Stimulated activated naive CD8-positive, alpha-beta T cell treated with anti-CD3 and anti-CD28 coated beads, Interleukin-15, amount 100 ng/mL, for 72 hours (primary cell): ENCODE results near the gene CYP4F22.
"Not testable (repeated sequence)": the region's sequence is repeated elsewhere in the genome, so short reads cannot be mapped to it uniquely, and the experiment has no call there.

Experiments used
- ATAC-seq: fragments of 150-1000 bp; cut with Tn5 transposase; 2 replicates; pipeline ENCODE4 v1.10.0; 2021; ENCODE audit warnings: mild to moderate bottlenecking, moderate library complexity
- DNase-seq, 2 donors: peaks; one replicate each; pipeline ENCODE4 v3.0.0; 2021 to 2022
- H3K27ac Mint-ChIP-seq, 2 donors: one replicate each; pipeline ENCODE4 v1.8.0; 2022; ENCODE audit warnings: mild to moderate bottlenecking in 2 of 2, mixed read lengths in 2 of 2, moderate library complexity in 2 of 2
- H3K27me3 Mint-ChIP-seq: one replicate; pipeline ENCODE4 v1.8.0; 2022; ENCODE audit warnings: mixed read lengths
- H3K4me1 Mint-ChIP-seq: one replicate; pipeline ENCODE4 v1.8.0; 2022; ENCODE audit warnings: mild to moderate bottlenecking, mixed read lengths
- H3K4me3 Mint-ChIP-seq, 2 donors: one replicate each; pipeline ENCODE4 v1.8.0; 2022; ENCODE audit warnings: mild to moderate bottlenecking in 2 of 2, mixed read lengths in 2 of 2, moderate library complexity in 1 of 2
- H3K9me3 Mint-ChIP-seq, 2 donors: one replicate each; pipeline ENCODE4 v1.8.0; 2022; ENCODE audit warnings: mixed read lengths in 2 of 2

CYP4F22 gene

GRCh38 chr19:15479391-15480345, 28.7 kb upstream of the CYP4F22 start, which contains the start of gene PGLYRP2:
TSS of gene PGLYRP2 (minus strand) at chr19:15479501. CDS start at chr19:15479371, 130 bp downstream.
- Mint-ChIP-seq H3K27me3 (no peaks in the 10 kb centered on the region), H3K27ac (peak within 1 kb of the TSS; percentile 40 to 91), H3K4me1 (peaks cover 57% of the 10 kb centered on the region), H3K4me3 (no peak within 1 kb of the TSS), H3K9me3 (no peaks in the 10 kb centered on the region)
- no peak for DNase-seq
- peak; percentile 70 for ATAC-seq

DNA sequence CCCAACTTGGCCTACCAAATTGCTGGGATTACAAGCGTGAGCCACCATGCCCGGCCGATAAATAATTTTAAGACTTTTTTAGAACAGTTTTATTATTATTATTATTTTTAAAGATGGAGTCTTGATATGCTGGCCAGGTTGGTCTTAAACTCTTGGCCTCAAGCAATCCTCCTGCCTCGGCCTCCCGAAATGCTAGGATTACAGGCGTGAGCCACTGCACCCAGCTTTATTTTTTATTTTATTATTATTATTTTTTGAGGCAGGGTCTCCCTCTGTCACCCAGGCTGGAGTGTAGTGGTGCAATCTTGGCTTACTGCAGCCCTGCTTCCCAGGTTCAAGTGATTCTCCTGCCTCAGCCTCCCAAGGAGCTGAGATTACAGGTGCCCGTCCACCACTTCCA, 27.3 kb upstream of the CYP4F22 start:
- DNase-seq, H3K27me3 Mint-ChIP-seq, ATAC-seq, H3K27ac Mint-ChIP-seq, H3K9me3 Mint-ChIP-seq, H3K4me3 Mint-ChIP-seq: not testable (repeated sequence)
- peaks cover 54% of the 10 kb centered on the region for H3K4me1 Mint-ChIP-seq

- ATAC-seq, DNase-seq: not testable (repeated sequence)
- peaks cover 24% of the 10 kb centered on the region for H3K4me1 Mint-ChIP-seq
These were observed 22.6 kb upstream of the CYP4F22 start for GRCh38 chr19:15485768-15486167.

GRCh38 chr19:15487038-15487437, 21.3 kb upstream of the CYP4F22 start:
- no peaks in the 10 kb centered on the region for H3K27me3 Mint-ChIP-seq
- H3K9me3 Mint-ChIP-seq = peaks cover 3 to 6% of the 10 kb centered on the region in 2 donors
- ATAC-seq (no peak), DNase-seq (no peak)
- H3K27ac Mint-ChIP-seq = no peak overlapping the region
- no peak overlapping the region for H3K4me3 Mint-ChIP-seq
- H3K4me1 Mint-ChIP-seq = peaks cover 24% of the 10 kb centered on the region

More at GRCh38 chr19:15485768-15486167, 22.6 kb upstream of the CYP4F22 start:
- H3K4me3 Mint-ChIP-seq, H3K27me3 Mint-ChIP-seq, H3K27ac Mint-ChIP-seq, H3K9me3 Mint-ChIP-seq: not testable (repeated sequence)

- Mint-ChIP-seq H3K9me3 (peaks cover 3 to 6% of the 10 kb centered on the region in 2 donors), H3K4me1 (peaks cover 10% of the 10 kb centered on the region), H3K27ac (no peak overlapping the region), H3K27me3 (no peaks in the 10 kb centered on the region), H3K4me3 (no peak overlapping the region)
- ATAC-seq (no peak), DNase-seq (no peak)
These were observed 19.7 kb upstream of the CYP4F22 start for GRCh38 chr19:15488489-15489226.

DNA sequence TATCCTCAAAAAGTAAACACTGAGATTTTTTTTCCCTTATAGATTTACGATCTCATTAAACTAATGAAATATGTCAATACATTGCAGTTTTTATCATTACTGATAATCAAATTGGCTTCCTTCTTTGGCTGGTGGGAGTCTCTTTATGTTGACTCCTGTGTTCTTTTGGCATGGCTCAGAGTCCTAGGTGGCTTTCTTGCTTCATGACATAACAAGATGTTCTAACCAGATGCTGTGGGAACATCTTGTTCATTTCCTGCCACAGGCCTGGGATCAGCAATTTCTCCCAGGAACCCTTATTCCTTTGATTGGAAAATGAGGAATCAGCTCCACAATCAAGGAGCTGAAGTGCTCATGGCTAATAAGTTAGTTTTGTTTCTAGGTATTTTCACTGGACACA, 13.2 kb upstream of the CYP4F22 start:
- DNase-seq (no peak), ATAC-seq (no peak)
- H3K4me3 Mint-ChIP-seq = no peak overlapping the region
- H3K9me3 Mint-ChIP-seq = no peaks in the 10 kb centered on the region
- peaks cover 13% of the 10 kb centered on the region for H3K4me1 Mint-ChIP-seq
- no peaks in the 10 kb centered on the region for H3K27me3 Mint-ChIP-seq
- H3K27ac Mint-ChIP-seq = no peak overlapping the region

DNA sequence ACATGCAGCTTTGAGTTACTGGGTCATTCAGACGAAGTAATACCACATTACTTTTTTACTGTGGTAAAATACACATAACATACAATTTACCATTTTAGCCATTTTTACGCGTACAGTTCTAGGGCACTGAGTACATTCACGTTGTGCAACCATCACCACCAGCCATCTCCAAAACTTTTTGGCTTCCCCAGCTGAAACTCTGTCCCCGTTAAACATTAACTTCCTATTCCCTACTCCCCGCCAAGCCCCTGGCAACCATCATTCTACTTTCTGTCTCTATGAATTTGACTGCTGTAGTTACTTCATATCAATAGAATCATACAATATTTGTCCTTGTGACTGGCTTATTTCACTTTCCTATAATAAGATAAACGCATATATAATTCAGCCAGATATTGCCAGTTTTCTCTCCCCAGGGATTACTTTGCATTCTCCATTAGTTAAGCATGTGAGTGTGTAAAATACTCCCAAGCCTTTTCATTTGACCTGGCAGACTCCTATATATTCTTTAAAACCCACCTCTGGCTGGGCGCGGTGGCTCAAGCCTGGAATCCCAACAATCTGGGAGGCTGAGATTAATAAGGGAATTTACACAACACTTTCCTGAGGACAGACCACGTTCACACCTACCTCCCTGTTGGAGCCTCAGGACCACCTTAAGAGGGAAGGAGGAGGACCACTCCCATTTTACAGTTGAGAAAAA, 10.0 kb upstream of the CYP4F22 start:
- DNase-seq = no peak
- ATAC-seq = no peak
- no peaks in the 10 kb centered on the region for H3K9me3 Mint-ChIP-seq
- H3K27ac Mint-ChIP-seq = no peak overlapping the region
- no peaks in the 10 kb centered on the region for H3K27me3 Mint-ChIP-seq
- no peak overlapping the region for H3K4me3 Mint-ChIP-seq
- H3K4me1 Mint-ChIP-seq = peaks cover 13% of the 10 kb centered on the region

GRCh38 chr19:15498910-15499309, 9.4 kb upstream of the CYP4F22 start:
- Mint-ChIP-seq H3K27me3 (no peaks in the 10 kb centered on the region), H3K27ac (peak overlapping the region in 1 of 2 donors; percentile 1)
- ATAC-seq = peak; percentile 37

GRCh38 chr19:15501596-15501995, 6.7 kb upstream of the CYP4F22 start:
- Mint-ChIP-seq H3K9me3 (no peaks in the 10 kb centered on the region), H3K27ac (no peak overlapping the region), H3K4me1 (peaks cover 16% of the 10 kb centered on the region), H3K27me3 (no peaks in the 10 kb centered on the region), H3K4me3 (no peak overlapping the region)
- DNase-seq (no peak), ATAC-seq (no peak)

More at GRCh38 chr19:15498910-15499309, 9.4 kb upstream of the CYP4F22 start:
- Mint-ChIP-seq H3K9me3 (no peaks in the 10 kb centered on the region), H3K4me1 (peaks cover 13% of the 10 kb centered on the region), H3K4me3 (no peak overlapping the region)
- no peak for DNase-seq

DNA sequence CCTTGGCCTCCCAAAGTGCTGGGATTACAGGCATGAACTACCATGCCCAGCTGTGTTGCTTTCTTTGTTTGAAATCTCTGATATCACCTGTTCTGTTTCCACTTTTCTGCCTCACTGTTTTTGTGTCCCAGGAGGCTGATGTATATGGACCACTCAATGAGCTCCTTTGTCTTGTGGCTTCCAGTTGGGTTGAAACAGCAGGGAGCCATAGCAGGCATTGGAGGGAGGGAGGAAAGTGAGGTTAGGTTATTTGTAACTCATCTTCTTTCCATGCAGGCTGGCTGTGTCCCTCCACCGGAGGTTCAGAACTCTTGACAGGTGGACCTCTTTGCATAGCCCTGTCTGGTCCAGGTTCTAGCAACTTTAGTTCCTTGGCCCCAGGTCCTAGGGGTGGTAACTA, 6.1 kb upstream of the CYP4F22 start:
- Mint-ChIP-seq H3K27me3 (peaks cover 4% of the 10 kb centered on the region), H3K4me3 (no peak overlapping the region), H3K27ac (no peak overlapping the region), H3K4me1 (peaks cover 18% of the 10 kb centered on the region), H3K9me3 (no peaks in the 10 kb centered on the region)
- ATAC-seq = no peak
- DNase-seq = no peak

GRCh38 chr19:15506074-15506571, 2.2 kb upstream of the CYP4F22 start:
- Mint-ChIP-seq H3K4me1 (peaks cover 41% of the 10 kb centered on the region), H3K9me3 (no peaks in the 10 kb centered on the region), H3K27ac (peak overlapping the region in 1 of 2 donors; percentile 46), H3K4me3 (no peak overlapping the region), H3K27me3 (peaks cover 33% of the 10 kb centered on the region)
- DNase-seq (no peak), ATAC-seq (no peak)

DNA sequence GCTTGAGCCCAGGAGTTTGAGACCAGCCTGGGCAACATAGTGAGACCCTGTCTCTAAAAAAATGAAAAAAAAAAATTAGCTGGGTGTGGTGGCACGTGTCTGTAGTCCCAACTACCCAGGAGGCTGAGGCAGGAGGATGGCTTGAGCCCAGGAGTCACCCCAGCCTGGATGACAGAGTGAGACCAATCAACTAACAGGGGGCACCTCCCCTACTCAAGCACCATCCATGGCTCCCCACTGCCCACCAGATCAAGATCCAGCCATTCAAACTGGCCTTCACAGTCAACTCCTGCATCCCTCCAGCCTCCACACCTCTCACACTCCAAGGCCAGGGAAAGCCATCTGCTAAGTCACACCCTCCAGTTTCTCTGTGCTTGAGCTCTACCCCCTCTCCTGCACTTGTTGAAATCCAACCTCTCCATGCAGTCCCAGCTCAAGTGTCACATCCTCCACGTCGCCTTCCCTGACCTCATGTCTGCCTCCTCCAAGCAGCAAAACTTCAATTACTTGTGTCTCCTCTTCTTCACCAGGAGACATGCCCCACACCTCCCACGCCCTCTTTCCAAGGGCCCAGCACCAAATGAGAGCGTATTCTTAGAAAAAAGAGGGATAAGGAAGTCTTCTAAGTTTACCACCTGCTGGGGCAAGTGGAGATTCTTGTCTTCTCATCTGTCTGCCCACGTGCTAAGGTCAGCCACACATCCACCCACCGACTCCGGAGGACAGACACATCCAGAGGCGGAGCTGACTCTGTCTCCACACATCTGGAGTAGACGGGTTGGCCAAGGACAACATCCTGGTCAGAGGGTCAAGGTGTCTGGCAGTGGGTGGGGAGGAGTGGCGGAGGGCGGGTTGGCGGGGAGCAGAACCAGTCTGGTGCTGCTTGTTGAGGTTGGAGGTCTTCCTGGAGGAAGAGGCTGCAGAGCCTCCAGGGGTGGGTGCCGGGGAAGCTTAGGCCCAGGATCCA, 974 bp upstream of the CYP4F22 start:
- H3K4me3 Mint-ChIP-seq = peak overlapping the region; percentile 82 to 85
- H3K27me3 Mint-ChIP-seq = peaks cover 33% of the 10 kb centered on the region

GRCh38 chr19:15511671-15512424, 3.5 kb downstream of the CYP4F22 start:
- no peak for ATAC-seq
- Mint-ChIP-seq H3K27ac (no peak overlapping the region), H3K4me1 (peaks cover 49% of the 10 kb centered on the region)

More for the DNA sequence above, 974 bp upstream of the CYP4F22 start:
- peaks cover 41% of the 10 kb centered on the region for H3K4me1 Mint-ChIP-seq
- DNase-seq (no peak), ATAC-seq (no peak)
- H3K9me3 Mint-ChIP-seq = no peaks in the 10 kb centered on the region
- no peak overlapping the region for H3K27ac Mint-ChIP-seq

DNA sequence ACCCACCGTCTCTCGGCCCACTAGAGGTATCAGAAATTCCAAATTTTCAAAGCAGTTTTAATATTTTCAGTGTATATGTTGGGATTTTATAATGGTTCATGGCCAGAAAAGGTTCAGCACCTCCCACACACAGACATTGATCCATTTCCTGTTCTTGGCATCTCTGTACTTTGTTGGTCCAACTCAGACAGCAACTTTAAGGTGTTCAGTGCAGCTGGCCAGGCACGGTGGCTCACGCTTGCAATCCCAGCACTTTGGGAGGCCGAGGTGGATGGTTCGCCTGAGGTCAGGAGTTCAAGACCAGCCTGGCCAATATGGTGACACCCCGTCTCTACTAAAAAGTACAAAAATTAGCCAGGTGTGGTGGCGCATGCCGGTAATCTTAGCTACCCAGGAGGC, 6.9 kb downstream of the CYP4F22 start:
- peaks cover 34% of the 10 kb centered on the region for H3K4me1 Mint-ChIP-seq
- peak overlapping the region; percentile 55 to 73 for H3K4me3 Mint-ChIP-seq
- peaks cover 12 to 19% of the 10 kb centered on the region in 2 donors for H3K9me3 Mint-ChIP-seq
- ATAC-seq = peak; percentile 15
- not testable (repeated sequence) for DNase-seq, H3K27me3 Mint-ChIP-seq
- H3K27ac Mint-ChIP-seq = peak overlapping the region; percentile 98

More at GRCh38 chr19:15511671-15512424, 3.5 kb downstream of the CYP4F22 start:
- DNase-seq = no peak
- Mint-ChIP-seq H3K9me3 (peaks cover 6 to 7% of the 10 kb centered on the region in 2 donors), H3K27me3 (peaks cover 33% of the 10 kb centered on the region), H3K4me3 (no peak overlapping the region)
